Measurements from ENCODE around the gene PSMG3.

Gene PSMG3

GRCh38 chr7:1520539-1521234 is 49.1 kb downstream of the PSMG3 start:
- CTCF ChIA-PET = interaction anchor here (0.6 kb wide), 1 partner anchor 7 kb away, joined by 3 read pairs; no protein-coding TSS in a partner anchor
- POLR2A ChIA-PET = interaction anchor here (2.0 kb wide), 1 partner anchor 13 kb away, joined by 5 read pairs; no protein-coding TSS in a partner anchor
- Histone ChIP-seq H3K9me3 (ENCODE audit: control insufficient read depth, insufficient read depth, low read depth, low read length) (no peaks in the 10 kb centered on the region), H3K27ac (ENCODE audit: extremely low read depth, low read depth, low read length) (no peak overlapping the region; the same call in 1 of the 2 replicates), H3K4me1 (ENCODE audit: control insufficient read depth, insufficient read depth, low read length) (no peaks in the 10 kb centered on the region), H3K4me3 (ENCODE audit: low read depth, low read length) (no peak overlapping the region), H3K36me3 (ENCODE audit: control insufficient read depth in 2 of 2, insufficient read depth in 1 of 2, low read length in 2 of 2) (no peaks in the 10 kb centered on the region)
- TF ChIP-seq ZNF747 (tag by site-specific recombination; IDR thresholded peaks at IDR 0.05) (no peak), ZNF837 (tag by site-specific recombination; IDR thresholded peaks at IDR 0.05) (no peak), ZNF639 (tag by site-specific recombination; IDR thresholded peaks at IDR 0.05) (peak; percentile 71; the same call in 1 of the 2 replicates), ZNF354C (tag by site-specific recombination; IDR thresholded peaks at IDR 0.05; ENCODE audit: borderline replicate concordance, low read depth) (no peak), ZEB2 (tag by site-specific recombination; IDR thresholded peaks at IDR 0.05) (peak; percentile 87), ZNF600 (tag by site-specific recombination; IDR thresholded peaks at IDR 0.05) (0 out of 2 replicates have a peak, but pooled peaks have one; percentile 22), KLF16 (tag by site-specific recombination; IDR thresholded peaks at IDR 0.05) (no peak), ZNF37A (tag by site-specific recombination; IDR thresholded peaks at IDR 0.05) (no peak), BCL6B (tag by site-specific recombination; IDR thresholded peaks at IDR 0.05) (no peak), ZNF433 (tag by site-specific recombination; IDR thresholded peaks at IDR 0.05; ENCODE audit: low read depth) (no peak), ZIC2 (tag by site-specific recombination; IDR thresholded peaks at IDR 0.05) (peak; percentile 70; the same call in 1 of the 2 replicates), ZBTB21 (tag by site-specific recombination; IDR thresholded peaks at IDR 0.05) (peak; percentile 97), ZFP69B (tag by site-specific recombination; IDR thresholded peaks at IDR 0.05) (peak; percentile 76), HIC1 (tag by site-specific recombination; IDR thresholded peaks at IDR 0.05) (peak; percentile 88), SP2 (tag by site-specific recombination; IDR thresholded peaks at IDR 0.05) (0 out of 2 replicates have a peak, but pooled peaks have one; percentile 15), ZNF324 (tag by site-specific recombination; IDR thresholded peaks at IDR 0.05) (peak; percentile 84; the same call in 1 of the 2 replicates), ZBTB20 (tag by site-specific recombination; IDR thresholded peaks at IDR 0.05) (no peak), ZNF629 (tag by site-specific recombination; IDR thresholded peaks at IDR 0.05) (peak; percentile 99), FEZF1 (tag by site-specific recombination; IDR thresholded peaks at IDR 0.05) (peak; percentile 29; the same call in 1 of the 2 replicates), ZNF623 (tag by site-specific recombination; IDR thresholded peaks at IDR 0.05) (0 out of 2 replicates have a peak, but pooled peaks have one; percentile 18), ZNF561 (tag by site-specific recombination; IDR thresholded peaks at IDR 0.05; ENCODE audit: borderline replicate concordance) (no peak)
- TF ChIP-seq, protein P1, sequence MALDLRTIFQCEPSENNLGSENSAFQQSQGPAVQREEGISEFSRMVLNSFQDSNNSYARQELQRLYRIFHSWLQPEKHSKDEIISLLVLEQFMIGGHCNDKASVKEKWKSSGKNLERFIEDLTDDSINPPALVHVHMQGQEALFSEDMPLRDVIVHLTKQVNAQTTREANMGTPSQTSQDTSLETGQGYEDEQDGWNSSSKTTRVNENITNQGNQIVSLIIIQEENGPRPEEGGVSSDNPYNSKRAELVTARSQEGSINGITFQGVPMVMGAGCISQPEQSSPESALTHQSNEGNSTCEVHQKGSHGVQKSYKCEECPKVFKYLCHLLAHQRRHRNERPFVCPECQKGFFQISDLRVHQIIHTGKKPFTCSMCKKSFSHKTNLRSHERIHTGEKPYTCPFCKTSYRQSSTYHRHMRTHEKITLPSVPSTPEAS (tag by site-specific recombination; IDR thresholded peaks at IDR 0.05) = no peak
- TF ChIP-seq, protein P2, sequence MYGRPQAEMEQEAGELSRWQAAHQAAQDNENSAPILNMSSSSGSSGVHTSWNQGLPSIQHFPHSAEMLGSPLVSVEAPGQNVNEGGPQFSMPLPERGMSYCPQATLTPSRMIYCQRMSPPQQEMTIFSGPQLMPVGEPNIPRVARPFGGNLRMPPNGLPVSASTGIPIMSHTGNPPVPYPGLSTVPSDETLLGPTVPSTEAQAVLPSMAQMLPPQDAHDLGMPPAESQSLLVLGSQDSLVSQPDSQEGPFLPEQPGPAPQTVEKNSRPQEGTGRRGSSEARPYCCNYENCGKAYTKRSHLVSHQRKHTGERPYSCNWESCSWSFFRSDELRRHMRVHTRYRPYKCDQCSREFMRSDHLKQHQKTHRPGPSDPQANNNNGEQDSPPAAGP (tag by site-specific recombination; IDR thresholded peaks at IDR 0.05) = peak; percentile 84
- TF ChIP-seq, protein P3, sequence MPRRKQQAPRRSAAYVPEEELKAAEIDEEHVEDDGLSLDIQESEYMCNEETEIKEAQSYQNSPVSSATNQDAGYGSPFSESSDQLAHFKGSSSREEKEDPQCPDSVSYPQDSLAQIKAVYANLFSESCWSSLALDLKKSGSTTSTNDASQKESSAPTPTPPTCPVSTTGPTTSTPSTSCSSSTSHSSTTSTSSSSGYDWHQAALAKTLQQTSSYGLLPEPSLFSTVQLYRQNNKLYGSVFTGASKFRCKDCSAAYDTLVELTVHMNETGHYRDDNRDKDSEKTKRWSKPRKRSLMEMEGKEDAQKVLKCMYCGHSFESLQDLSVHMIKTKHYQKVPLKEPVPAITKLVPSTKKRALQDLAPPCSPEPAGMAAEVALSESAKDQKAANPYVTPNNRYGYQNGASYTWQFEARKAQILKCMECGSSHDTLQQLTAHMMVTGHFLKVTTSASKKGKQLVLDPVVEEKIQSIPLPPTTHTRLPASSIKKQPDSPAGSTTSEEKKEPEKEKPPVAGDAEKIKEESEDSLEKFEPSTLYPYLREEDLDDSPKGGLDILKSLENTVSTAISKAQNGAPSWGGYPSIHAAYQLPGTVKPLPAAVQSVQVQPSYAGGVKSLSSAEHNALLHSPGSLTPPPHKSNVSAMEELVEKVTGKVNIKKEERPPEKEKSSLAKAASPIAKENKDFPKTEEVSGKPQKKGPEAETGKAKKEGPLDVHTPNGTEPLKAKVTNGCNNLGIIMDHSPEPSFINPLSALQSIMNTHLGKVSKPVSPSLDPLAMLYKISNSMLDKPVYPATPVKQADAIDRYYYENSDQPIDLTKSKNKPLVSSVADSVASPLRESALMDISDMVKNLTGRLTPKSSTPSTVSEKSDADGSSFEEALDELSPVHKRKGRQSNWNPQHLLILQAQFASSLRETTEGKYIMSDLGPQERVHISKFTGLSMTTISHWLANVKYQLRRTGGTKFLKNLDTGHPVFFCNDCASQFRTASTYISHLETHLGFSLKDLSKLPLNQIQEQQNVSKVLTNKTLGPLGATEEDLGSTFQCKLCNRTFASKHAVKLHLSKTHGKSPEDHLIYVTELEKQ (tag by site-specific recombination; IDR thresholded peaks at IDR 0.05; ENCODE audit: borderline replicate concordance) = 0 out of 2 replicates have a peak, but pooled peaks have one; percentile 35

Measured in HEK293 (cell line).